Fibroblast of the aortic adventitia (primary cell): ENCODE results near the gene SCAMP3. TPM values are rescaled to one million over a fixed set of nuclear protein-coding genes. Genes with fewer than 3 reads are reported as not detected.
A peak's percentile ranks its signal among the peaks of the same experiment; 100 is the strongest.
"Not testable (repeated sequence)": the region's sequence is repeated elsewhere in the genome, so short reads cannot be mapped to it uniquely, and the experiment has no call there.

Experiments
- DNase-seq: peaks from one replicate; pipeline ENCODE4 v3.0.0-alpha.2; 2010; ENCODE audit warnings: low read depth
- H3K4me3 ChIP-seq: 2 replicates; pipeline ENCODE4 v1.5.1; 2011; ENCODE audit warnings: low read depth, mild to moderate bottlenecking, control low read depth, low read length, moderate library complexity
- CTCF ChIP-seq: IDR thresholded peaks from 2 replicates; pipeline ENCODE4 v1.5.1; 2011; ENCODE audit warnings: mild to moderate bottlenecking, low read length, control low read depth, inconsistent platforms; ENCODE audit not compliant: insufficient read depth
- total RNA-seq: library from RNA; depleted of rRNA; stranded (reverse); fragments of >200 nt; gene quantifications from 2 replicates; pipeline ENCODE4 v1.2.3, GENCODE V29; 2012; ENCODE audit warnings: low replicate concordance

Gene SCAMP3
- total RNA-seq, 1 donor: 47.6 TPM

- peak overlapping the region; percentile 65 for H3K4me3 ChIP-seq
- peak; percentile 88 for DNase-seq
- TF ChIP-seq CTCF: no peak
These were observed 21.0 kb downstream of the SCAMP3 start for GRCh38 chr1:155241069-155241679.

- no peak overlapping the region for H3K4me3 ChIP-seq
- DNase-seq: no peak
- TF ChIP-seq CTCF: no peak
These were observed 25.7 kb downstream of the SCAMP3 start for GRCh38 chr1:155236451-155236850.

- not testable (repeated sequence) for DNase-seq
These were observed 26.8 kb downstream of the SCAMP3 start for GRCh38 chr1:155235375-155235774.

GRCh38 chr1:155233502-155233901, 28.7 kb downstream of the SCAMP3 start:
- not testable (repeated sequence) for H3K4me3 ChIP-seq, DNase-seq

More at GRCh38 chr1:155235375-155235774, 26.8 kb downstream of the SCAMP3 start:
- not testable (repeated sequence) for H3K4me3 ChIP-seq

GRCh38 chr1:155232001-155232978, 29.9 kb downstream of the SCAMP3 start:
- H3K4me3 ChIP-seq: not testable (repeated sequence)
- DNase-seq: peak; percentile 81

- H3K4me3 ChIP-seq, DNase-seq: not testable (repeated sequence)
These were observed 30.9 kb downstream of the SCAMP3 start for GRCh38 chr1:155231302-155231701.

GRCh38 chr1:155228096-155228427, 34.1 kb downstream of the SCAMP3 start:
- TF ChIP-seq CTCF: no peak
- DNase-seq: no peak

GRCh38 chr1:155227261-155228095, 34.7 kb downstream of the SCAMP3 start:
- TF ChIP-seq CTCF: no peak
- peak overlapping the region; percentile 90 for H3K4me3 ChIP-seq
- peak; percentile 99 for DNase-seq

More at GRCh38 chr1:155228096-155228427, 34.1 kb downstream of the SCAMP3 start:
- peak overlapping the region; percentile 55 for H3K4me3 ChIP-seq
